ENCODE data around the gene CHRNB2. TPM values are rescaled to one million over a fixed set of nuclear protein-coding genes. Genes with fewer than 3 reads are reported as not detected.
A peak's percentile ranks its signal among the peaks of the same experiment; 100 is the strongest.

CHRNB2 gene
- total and polyA plus RNA-seq, 10 donors = 0.03 to 0.32 (median 0.18) TPM; not detected in 7

DNA sequence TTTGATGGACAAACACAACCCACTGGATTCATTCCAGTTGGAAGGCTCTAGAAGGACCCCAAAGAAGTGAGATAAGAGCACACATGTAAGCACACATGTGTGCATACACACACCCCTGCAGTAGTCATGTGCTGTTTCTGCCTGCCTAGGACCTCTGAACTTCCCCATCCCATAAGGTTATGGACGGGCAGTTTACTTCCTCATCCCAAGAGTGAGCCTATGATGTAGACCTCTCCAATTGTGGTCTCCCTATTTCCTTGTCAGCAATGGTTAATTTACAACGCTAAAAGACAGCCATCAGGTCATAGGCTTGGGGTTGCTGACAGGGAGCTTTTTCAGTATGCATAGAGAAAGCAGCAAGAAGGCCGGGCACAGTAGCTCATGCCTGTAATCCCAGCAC, 55.8 kb downstream of the CHRNB2 start:
- peak in 1 of 3 donors; percentile 44 for TF ChIP-seq POLR2AphosphoS5 (IDR thresholded peaks at IDR 0.05)
- TF ChIP-seq, protein P1, sequence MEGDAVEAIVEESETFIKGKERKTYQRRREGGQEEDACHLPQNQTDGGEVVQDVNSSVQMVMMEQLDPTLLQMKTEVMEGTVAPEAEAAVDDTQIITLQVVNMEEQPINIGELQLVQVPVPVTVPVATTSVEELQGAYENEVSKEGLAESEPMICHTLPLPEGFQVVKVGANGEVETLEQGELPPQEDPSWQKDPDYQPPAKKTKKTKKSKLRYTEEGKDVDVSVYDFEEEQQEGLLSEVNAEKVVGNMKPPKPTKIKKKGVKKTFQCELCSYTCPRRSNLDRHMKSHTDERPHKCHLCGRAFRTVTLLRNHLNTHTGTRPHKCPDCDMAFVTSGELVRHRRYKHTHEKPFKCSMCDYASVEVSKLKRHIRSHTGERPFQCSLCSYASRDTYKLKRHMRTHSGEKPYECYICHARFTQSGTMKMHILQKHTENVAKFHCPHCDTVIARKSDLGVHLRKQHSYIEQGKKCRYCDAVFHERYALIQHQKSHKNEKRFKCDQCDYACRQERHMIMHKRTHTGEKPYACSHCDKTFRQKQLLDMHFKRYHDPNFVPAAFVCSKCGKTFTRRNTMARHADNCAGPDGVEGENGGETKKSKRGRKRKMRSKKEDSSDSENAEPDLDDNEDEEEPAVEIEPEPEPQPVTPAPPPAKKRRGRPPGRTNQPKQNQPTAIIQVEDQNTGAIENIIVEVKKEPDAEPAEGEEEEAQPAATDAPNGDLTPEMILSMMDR (IDR thresholded peaks at IDR 0.05 in 8 of 11, conservative IDR thresholded peaks at IDR 0.05 in 3 of 11) = no peak
- TF ChIP-seq POLR2A (IDR thresholded peaks at IDR 0.05) = no peak
- Histone ChIP-seq H3K4me1 (peaks cover 10 to 94% (median 48%) of the 10 kb centered on the region in 6 donors), H3K36me3 (peaks cover 0 to 23% (median 2%) of the 10 kb centered on the region in 6 donors), H3K4me3 (no peak overlapping the region), H3K27me3 (replicated peaks in 1 of 7) (no peaks in the 10 kb centered on the region), H3K9me3 (no peaks in the 10 kb centered on the region), H3K27ac (peak overlapping the region in 4 of 8 donors; percentile 50 to 62 (median 56))
- intact Hi-C loops (cut with DNase I; ENCODE audit: low total_unique reads) = no loop called here
- WGBS, 5 donors = 50 to 59% (median 55%) methylated on average over 3 of the region's 3 CpGs
- peak; percentile 55 for DNase-seq

DNA sequence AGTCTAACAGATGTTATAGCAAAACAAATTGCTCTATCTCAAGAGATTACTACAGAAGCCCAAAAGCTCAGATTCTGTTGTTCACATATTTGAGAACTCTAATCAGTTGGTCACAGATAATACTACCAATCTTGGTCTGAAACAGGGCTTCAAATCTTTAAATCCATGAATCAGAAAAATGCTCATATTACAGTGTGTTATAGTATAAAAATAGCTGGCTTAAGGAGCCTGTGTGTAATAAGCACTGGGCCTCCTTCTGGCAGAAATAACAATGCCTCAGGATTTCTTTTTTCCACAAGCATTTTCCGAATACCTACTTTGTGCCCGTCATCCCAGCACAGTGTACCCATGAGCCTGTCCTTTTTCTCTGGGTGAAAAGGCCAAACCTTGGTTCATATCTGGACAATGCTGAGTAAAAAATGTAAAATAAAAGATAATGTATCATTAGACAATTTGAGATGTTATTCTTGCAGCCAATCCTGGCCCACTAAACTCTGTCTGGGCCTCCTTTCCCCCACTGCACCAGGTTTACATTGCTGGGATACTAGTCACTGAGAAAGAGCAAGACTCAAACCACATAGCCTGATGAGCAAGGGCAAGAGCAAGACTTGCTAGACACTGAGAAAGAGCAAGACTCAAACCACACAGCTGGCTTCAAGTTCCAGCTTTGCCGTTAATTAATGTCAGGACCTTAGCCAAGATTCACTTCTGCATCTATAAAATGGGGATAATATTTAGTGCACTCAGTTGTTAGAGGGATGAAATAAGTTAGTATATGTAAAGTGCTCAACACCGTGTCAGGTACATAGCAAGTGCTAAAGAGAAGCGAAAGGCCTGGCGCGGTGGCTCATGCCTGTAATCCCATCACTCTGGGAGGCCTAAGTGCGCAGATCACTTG, 57.4 kb downstream of the CHRNB2 start:
- Histone ChIP-seq H3K36me3 (peaks cover 0 to 14% (median 0%) of the 10 kb centered on the region in 6 donors), H3K4me3 (no peak overlapping the region), H3K9me3 (peaks cover 0 to 10% (median 9%) of the 10 kb centered on the region in 8 donors), H3K27ac (peak overlapping the region in 4 of 8 donors; percentile 9 to 96 (median 18)), H3K4me1 (peaks cover 10 to 82% (median 44%) of the 10 kb centered on the region in 6 donors), H3K27me3 (replicated peaks in 1 of 7) (no peaks in the 10 kb centered on the region)
- no peak for TF ChIP-seq POLR2AphosphoS5 (IDR thresholded peaks at IDR 0.05)
- TF ChIP-seq, protein P1 (IDR thresholded peaks at IDR 0.05 in 8 of 11, conservative IDR thresholded peaks at IDR 0.05 in 3 of 11) = no peak
- no peak for TF ChIP-seq POLR2A (IDR thresholded peaks at IDR 0.05)
- no peak for DNase-seq
- intact Hi-C loops (cut with DNase I; ENCODE audit: low total_unique reads) = no loop called here
- WGBS, 5 donors = 83 to 97% (median 94%) methylated on average over 8 of the region's 8 CpGs

DNA sequence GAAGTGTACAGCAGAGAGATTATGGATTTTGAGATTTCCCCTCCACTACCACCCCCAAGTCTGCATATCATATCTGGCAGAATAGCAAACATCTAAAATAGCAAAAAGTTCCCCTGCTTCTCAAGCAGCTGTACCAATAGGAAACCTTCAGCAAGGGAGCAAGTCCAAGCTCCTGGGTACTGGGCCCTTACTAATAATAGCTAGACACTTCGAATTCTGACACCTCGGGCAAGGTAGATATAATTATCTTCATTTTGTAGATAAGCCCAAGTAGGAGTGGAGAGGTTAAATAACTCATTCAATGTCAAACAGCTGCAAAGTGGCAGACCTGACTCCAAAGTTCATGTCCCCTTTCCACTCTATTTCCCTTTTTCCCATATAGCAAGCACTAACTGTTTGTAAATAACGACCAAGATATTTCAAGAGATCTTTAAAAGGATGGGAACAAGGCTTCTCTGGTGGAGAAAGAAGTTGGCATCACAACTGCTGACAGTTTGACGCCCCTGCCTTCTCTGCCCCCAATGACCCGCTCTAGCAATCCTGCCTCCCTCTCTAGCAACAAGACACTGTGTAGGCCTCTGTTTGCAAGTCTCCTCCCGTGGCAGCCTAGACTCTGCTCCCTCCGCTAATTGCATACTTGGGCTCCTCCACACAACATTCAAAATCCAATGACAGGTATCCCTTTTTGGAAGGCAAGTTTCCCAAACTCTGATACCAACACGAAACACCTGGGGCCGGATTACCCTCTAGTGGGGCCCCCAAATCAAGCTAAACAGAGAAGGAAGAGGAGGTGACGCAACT, 59.1 kb downstream of the CHRNB2 start:
- H3K4me3 ChIP-seq = peak overlapping the region; percentile 88 to 99 (median 98)

More for the DNA sequence above, 59.1 kb downstream of the CHRNB2 start:
- peaks cover 10 to 67% (median 40%) of the 10 kb centered on the region in 6 donors for H3K4me1 ChIP-seq
- intact Hi-C loops (cut with DNase I; ENCODE audit: low total_unique reads) = no loop called here
- TF ChIP-seq POLR2A (IDR thresholded peaks at IDR 0.05) (no peak), POLR2AphosphoS5 (IDR thresholded peaks at IDR 0.05) (no peak)
- TF ChIP-seq, protein P1 (IDR thresholded peaks at IDR 0.05 in 8 of 11, conservative IDR thresholded peaks at IDR 0.05 in 3 of 11) = no peak
- H3K27ac ChIP-seq = peak overlapping the region; percentile 91 to 97 (median 94)
- no peaks in the 10 kb centered on the region for H3K27me3 ChIP-seq (replicated peaks in 1 of 7)
- peaks cover 0 to 14% (median 0%) of the 10 kb centered on the region in 6 donors for H3K36me3 ChIP-seq
- DNase-seq = peak; percentile 45
- WGBS, 5 donors = 14 to 22% (median 19%) methylated on average over 10 of the region's 10 CpGs
- peaks cover 0 to 14% (median 12%) of the 10 kb centered on the region in 8 donors for H3K9me3 ChIP-seq

Data from spleen (tissue), 11 donors.